GM12892 (cell line): ENCODE measurements around the gene CIBAR2.

ENCODE experiments used
- POLR2A ChIP-seq: IDR thresholded peaks from 2 replicates; pipeline ENCODE4 v1.6.1; 2011; ENCODE audit warnings: low read depth, low read length, control low read depth
- POLR2AphosphoS5 ChIP-seq: IDR thresholded peaks from 2 replicates; pipeline ENCODE4 v1.6.1; 2011; ENCODE audit warnings: low read depth, low read length, control low read depth
- TAF1 ChIP-seq: IDR thresholded peaks from 2 replicates; pipeline ENCODE4 v1.6.1; 2011; ENCODE audit warnings: low read depth, mild to moderate bottlenecking, control low read depth, low read length, borderline replicate concordance

- TF ChIP-seq POLR2A (no peak), TAF1 (no peak), POLR2AphosphoS5 (no peak)
Observed at GRCh38 chr16:85114909-85115567, 2.8 kb upstream of the CIBAR2 start.
